HG02798 (cell line): ENCODE results near the gene NEAT1.

ENCODE experiments used
- ATAC-seq: cut with Tn5 transposase; IDR thresholded peaks from one replicate; pipeline ENCODE4 v1.9.1; 2021; ENCODE audit warnings: mild to moderate bottlenecking; ENCODE audit not compliant: unreplicated experiment, poor library complexity

The NEAT1 gene

DNA sequence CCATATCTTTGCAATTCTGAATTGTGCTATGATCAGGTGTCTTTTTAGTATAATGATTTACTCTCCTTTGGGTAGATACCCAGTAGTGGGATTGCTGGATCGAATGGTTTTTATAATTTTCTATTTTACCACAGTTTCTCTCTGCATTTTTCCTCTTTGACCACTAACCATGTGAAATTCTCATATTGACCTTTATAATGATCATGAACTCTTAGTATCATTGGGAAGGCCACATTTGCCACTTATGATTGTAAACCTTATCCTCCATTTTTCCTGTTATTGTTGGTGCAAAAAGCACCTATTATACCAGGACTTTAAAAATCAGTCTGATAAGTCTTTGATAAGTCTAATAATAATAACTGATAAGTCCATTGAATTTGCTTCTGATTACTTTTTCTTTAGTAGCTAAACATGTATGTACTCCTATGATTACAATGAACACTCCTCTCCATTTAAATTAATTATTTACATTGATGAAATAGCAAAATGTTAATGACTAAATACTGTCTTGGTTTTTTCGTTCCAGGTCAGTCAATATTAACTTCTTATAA is 9.6 kb downstream of the NEAT1 start:
- no peak for ATAC-seq

DNA sequence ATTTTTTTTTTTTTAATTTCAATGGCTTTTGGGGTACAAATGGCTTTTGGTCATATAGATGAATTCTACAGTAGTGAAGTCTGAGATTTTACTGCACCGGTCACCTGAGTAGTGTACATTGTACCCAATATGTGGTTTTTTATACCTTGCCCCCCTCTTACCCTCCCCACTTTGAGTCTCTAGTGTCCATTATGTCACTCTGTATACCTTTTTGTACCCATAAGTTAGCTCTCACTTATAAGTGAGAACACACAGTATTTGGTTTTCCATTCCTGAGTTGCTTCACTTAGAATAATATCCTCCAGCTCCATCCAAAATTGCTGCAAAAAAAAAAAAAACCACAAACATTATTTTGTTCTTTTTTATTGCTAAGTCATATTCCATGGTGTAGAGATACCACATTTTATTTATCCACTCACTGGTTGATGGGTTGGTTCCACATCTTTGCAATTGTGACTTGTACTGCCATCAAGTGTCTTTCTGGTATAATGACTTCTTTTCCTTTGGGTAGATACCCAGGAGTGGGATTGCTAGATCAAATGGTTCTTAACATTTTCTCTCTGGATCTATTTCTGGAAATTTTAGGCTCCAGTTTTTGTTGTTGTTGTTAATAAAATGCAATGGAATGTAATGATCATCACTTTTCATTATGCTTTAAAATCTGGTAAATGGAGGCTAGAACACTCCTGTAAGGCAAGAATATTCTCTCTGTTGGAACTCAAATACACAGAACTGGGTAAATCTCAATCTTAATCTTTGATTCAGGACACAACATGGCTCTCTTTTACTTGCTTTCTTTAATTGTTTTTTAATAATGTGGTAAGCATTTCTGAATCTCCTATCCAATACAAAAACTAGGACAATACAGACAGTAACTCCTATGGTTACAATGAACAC is 10.3 kb downstream of the NEAT1 start:
- no peak for ATAC-seq

GRCh38 chr11:65433657-65434056 is 11.1 kb downstream of the NEAT1 start:
- no peak for ATAC-seq

- no peak for ATAC-seq
Measured at GRCh38 chr11:65434057-65434666, 11.6 kb downstream of the NEAT1 start.

DNA sequence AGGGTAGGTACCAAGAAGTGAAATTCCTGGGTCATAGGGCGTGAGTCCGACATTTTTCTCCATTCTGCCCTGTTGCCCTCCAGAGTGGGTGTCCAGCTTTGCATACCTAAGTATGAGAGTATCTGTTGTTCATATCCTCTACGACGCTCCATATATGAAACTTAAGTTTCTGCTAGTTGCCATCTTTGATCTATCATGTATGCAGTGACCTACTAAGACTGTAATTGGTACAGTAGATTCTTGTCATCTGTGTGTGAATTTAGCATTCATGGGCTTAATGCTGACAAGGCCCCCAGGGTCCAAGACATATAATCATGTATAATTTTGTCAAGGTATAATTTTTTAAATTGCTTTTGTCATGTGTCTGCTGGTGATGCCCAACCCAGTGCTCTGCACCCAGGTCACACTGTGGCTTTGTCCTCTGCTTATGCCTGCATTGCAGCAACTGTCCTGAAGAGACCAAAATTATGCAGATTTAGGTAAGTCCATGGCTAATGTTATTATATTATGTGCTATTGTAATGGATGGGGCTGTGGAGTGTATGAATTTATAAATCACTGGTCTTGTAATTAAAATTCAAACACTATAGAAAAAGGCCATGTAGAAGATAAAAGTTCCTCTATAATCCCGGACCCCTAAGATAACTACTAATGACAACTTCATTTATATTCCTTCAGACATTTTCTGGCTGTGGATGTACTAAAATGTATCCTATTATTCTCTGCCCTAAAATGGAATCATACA is 12.2 kb downstream of the NEAT1 start:
- ATAC-seq = no peak

GRCh38 chr11:65435411-65435931 is 12.9 kb downstream of the NEAT1 start:
- no peak for ATAC-seq

DNA sequence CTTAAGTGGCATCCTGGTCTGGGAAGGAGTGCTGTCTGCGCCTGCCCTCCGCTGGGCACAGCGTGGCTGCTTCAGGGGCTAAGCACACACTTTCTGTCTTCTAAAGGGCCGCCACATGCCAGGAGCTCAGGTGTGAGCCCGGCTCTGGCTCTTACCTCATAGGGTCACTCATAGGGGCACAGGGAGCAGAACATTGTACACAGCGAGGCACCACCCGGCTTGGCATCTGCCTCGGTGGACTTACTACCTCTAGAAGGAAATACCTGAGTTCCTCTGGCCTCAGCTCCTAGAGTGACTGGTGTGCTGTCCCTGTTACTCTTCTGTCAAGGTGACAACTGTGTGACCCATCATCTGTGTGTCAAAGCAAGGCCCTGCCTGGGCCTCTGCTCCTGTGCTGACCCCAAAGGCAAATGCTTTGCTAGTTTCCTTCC is 13.4 kb downstream of the NEAT1 start:
- ATAC-seq = no peak

DNA sequence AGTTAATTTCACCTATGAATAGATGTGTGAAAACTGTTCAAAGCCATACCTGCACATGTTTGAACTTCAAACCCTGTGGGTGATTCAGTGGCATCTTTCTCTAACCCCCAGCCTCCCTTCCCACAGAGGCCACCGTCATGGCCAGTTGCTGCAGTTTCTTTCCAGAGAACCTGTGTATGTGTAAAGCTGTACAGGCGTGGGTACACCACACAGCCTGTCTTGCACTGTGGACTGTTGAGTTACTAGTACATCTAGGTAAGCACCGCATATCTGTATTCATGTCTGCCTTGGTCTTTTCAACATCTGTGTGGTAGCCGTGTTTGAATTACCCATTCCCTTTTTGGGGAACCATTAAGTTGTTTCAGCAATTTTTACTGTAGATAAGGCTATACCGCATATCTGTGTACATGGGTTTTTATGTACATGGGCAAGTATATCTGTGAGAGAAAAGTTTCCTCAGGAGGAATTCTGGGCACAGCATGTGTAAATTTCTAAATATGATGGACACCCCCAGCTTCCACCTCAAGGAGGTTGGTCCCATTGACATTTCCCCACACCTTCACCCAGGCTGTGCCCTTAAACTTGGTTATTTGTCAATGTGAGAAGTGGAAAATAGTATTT is 13.9 kb downstream of the NEAT1 start:
- no peak for ATAC-seq

DNA sequence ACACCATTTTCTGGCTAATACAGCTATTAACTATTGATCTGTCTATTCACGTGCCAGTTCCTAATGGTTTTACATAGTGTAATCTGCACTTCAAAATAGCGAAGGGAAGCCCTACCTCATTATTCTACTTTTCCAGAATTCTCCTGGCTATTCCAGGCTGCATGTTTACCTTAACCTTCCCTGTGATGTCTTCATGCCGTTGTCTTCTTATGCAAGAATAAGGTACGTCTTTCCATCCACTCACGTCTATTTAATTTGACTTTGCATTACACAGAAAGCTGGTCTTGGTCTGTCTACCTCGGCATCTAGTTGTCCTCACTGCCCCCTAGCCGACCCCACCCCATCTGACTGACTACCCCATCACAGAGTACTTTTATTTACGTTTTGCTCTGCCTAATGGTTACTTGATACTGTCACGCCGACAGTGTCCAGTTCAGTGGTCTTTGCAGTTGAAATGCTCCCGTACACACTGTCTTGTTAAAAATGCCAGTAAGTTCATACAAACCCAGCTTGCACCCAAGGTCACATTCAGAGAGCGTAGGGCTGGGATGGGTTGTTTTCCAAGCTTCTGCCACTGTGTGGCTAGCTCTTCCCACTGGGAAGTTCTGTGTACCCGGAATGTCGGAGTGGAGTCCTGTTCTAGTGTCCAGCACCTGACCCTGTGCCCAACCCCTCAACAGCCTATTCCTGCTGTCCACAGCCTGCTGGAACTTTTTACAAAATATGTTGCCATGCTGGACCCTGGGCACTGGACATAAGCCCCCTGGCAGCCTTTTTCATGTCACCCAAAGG is 15.0 kb downstream of the NEAT1 start:
- no peak for ATAC-seq

DNA sequence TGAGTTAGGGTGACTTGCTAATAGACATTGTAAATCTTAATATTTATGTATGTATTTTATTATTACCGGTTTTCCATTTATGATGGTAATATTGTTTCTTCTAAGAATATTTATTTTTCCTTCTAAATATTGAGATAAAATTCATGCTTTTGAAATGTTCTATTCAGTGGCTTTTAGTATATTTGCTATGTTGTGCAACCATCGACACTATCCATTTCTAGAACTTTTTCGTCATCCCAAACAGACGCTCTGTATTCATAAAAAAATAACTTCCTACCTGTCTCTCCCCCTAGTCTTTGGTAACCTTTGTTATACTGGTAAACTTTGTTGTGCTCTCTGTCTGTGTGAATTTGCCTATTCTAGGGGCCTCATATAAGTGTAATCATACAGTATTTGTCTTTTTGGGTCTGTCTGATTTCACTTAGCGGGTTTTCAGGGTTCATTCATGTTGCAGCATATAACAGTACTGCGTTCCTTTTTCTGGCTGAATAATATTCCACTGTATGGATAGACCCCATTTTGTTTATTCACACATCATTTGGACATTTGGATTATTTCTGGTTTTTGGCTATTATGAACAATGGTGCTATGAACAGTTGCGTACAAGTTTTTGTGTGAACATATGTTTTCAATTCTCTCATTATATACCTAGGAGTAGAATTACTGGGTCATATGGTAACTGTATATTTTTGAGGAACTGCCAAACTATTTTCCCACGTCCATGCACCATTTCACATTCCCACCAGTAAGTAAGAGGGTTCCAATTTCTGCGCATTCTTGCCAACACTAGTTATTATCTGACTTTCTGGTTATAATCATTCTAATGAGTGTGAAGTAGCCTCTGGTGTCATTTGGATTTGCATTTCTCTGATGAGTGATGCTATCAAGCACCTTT is 15.9 kb downstream of the NEAT1 start:
- ATAC-seq = no peak

DNA sequence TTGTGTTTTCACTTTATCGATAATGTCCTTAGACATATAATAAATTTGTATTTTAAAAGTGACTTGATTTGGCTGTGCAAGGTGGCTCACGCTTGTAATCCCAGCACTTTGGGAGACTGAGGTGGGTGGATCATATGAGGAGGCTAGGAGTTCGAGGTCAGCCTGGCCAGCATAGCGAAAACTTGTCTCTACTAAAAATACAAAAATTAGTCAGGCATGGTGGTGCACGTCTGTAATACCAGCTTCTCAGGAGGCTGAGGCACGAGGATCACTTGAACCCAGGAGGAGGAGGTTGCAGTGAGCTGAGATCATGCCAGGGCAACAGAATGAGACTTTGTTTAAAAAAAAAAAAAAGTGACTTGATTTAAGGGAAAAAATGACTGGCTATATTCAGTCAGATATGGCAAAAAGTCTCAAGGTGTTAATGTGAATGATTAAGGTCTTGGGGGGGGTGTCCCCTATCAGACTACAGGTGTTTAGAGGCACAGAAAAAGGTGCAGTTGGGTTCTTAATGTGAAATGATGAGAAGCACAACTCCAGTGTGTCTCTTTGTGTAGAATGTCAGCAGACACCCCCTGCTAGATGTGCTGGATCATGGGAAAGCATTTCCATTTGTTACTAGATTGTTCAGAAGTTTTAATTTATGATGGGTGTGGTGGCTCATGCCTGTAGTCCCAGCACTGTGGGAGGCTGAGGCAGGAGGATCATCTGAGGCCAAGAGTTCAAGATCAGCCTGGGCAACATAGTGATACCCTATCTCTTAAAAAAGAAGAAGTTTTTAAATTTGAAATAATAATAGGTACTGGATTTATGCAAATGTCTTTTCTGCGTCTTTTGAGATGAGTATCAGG is 17.0 kb downstream of the NEAT1 start:
- no peak for ATAC-seq

DNA sequence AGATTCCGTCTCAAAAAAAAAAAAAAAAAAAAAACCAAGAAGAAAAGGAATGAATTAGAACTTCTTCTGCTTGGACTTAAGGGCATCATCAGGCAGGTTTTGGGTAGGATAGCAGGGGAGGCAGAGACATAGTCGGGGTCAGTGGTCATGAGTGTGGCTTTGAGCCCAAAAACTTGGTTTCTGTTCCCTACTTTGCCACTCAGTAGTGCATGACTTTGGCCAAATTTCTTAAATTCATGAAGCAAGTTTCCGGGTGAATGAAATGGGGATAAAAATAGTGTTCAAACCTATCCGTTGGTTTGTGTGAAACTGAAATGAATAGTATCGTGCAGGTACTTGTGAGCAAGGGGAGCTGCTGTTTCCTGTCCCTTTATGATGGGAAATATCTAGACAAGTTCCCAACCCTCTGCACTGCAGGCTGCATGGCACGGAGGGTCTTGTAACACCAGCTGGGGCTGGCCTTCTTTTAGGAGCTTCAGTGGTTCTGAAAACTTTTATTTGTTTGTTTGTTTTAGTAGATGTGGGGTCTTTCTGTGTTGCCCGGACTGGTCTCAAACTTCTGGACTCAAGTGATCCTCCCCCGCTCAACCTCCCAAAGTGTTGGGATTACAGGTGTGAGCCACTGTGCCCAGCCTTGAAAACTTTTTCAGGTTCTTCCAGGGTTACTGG is 18.4 kb downstream of the NEAT1 start:
- ATAC-seq = peak; percentile 44

GRCh38 chr11:65442842-65443331 is 20.3 kb downstream of the NEAT1 start:
- ATAC-seq = no peak

DNA sequence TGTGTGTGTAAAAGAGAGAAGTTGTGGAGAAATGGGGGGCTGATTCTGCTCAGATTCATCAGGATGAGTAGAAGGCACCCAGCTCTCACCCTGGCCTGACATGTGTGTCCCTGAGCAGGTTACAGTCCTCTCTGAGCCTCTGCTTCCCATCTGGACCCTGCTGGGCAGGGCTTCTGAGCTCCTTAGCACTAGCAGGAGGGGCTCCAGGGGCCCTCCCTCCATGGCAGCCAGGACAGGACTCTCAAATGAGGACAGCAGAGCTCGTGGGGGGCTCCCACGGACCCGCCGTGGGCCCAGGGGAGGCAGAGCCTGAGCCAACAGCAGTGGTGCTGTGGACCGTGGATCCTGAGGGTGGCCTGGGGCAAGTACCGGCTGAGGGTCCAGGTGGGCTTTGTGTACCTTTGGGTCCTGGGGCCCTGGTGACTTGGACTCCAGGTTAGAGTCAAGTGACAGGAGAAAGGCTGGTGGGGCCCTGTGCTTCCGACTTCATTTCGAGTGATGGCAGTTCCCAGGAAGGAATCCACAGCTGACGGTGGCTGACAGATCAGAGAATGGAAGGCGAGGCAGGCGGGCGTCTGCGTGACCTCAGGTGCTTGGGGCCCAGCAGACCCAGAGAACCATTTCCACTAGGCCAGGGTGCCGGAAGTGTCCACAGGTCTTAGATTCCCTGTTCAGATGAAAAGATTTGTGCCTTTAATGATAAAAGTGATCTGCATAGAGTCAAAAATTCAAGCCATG is 21.9 kb downstream of the NEAT1 start:
- no peak for ATAC-seq

GRCh38 chr11:65445101-65445603 is 22.6 kb downstream of the NEAT1 start:
- no peak for ATAC-seq
